ENCODE data around the gene FUBP1. TPM values are rescaled to one million over a fixed set of nuclear protein-coding genes. Genes with fewer than 3 reads are reported as not detected.
"Not testable (repeated sequence)": the region's sequence is repeated elsewhere in the genome, so short reads cannot be mapped to it uniquely, and the experiment has no call there.

FUBP1 gene
- total and polyA plus RNA-seq, 2 experiments from 2014 or later, result 64.0 to 151 TPM

DNA sequence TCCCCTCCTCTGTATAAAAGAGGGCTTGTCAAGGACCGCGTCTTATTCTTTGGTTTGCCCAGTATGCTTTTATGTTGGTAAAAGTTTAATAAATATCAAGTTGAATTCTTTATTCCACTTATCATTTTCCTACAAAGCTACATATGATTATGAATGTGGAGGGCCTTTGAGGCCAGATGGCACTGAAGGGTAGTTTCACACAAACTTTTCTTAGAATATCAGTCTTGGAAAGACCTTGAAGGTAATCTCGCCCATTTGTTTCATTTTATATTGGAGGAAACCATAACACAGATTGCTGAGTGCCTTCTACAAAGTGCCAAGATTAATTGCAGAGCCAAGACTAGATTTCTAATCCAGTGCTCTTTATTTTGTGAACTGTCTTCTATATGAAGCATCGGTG, 5.8 kb upstream of the FUBP1 start:
- Histone ChIP-seq H3K9me2 (replicated peaks; ENCODE audit: insufficient read depth) (no peaks in the 10 kb centered on the region), H3K27ac (peak overlapping the region; percentile 93), H3K36me3 (replicated peaks; ENCODE audit: insufficient read depth, low read depth) (no peaks in the 10 kb centered on the region), H3K27me3 (no peaks in the 10 kb centered on the region), H2AFZ (no peak overlapping the region), H4K20me1 (ENCODE audit: insufficient read depth, poor library complexity, severe bottlenecking) (no peaks in the 10 kb centered on the region), H3K79me2 (peaks cover 82% of the 10 kb centered on the region), H3K4me2 (no peak overlapping the region), H3K4me1 (ENCODE audit: insufficient read depth) (peaks cover 3% of the 10 kb centered on the region), H3K9me3 (ENCODE audit: low read depth) (no peaks in the 10 kb centered on the region), H3K4me3 (no peak overlapping the region)
- 100% methylated on average over 4 of the region's 4 CpGs for WGBS (ENCODE audit: low lambda C conversion rate, missing lambda C conversion rate)
- no peak for DNase-seq (ENCODE audit: low spot score)
- TF ChIP-seq, protein P1, sequence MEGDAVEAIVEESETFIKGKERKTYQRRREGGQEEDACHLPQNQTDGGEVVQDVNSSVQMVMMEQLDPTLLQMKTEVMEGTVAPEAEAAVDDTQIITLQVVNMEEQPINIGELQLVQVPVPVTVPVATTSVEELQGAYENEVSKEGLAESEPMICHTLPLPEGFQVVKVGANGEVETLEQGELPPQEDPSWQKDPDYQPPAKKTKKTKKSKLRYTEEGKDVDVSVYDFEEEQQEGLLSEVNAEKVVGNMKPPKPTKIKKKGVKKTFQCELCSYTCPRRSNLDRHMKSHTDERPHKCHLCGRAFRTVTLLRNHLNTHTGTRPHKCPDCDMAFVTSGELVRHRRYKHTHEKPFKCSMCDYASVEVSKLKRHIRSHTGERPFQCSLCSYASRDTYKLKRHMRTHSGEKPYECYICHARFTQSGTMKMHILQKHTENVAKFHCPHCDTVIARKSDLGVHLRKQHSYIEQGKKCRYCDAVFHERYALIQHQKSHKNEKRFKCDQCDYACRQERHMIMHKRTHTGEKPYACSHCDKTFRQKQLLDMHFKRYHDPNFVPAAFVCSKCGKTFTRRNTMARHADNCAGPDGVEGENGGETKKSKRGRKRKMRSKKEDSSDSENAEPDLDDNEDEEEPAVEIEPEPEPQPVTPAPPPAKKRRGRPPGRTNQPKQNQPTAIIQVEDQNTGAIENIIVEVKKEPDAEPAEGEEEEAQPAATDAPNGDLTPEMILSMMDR (IDR thresholded peaks at IDR 0.05; ENCODE audit: poor library complexity), result no peak
- TF ChIP-seq EZH2phosphoT487 (IDR thresholded peaks at IDR 0.05; ENCODE audit: low read depth, severe bottlenecking, unreplicated experiment) (no peak), EZH2 (IDR thresholded peaks at IDR 0.05; ENCODE audit: borderline replicate concordance) (no peak)

DNA sequence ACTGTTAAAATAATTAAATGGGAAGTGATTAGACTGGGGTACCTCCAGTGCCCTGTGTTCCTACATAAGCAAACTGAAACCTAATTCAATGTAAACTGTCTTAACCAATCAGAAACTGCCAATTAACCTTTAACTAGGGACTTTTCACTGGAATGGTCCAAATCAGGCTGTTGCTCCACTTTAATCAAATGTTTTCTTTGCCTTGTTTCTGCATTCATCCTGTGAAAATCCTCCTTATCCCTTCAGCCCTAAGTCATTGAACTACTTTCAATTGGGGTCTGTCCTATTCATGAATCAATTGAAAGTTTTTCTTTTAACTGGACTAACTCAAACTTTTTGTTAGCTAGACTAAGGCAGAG, 5.1 kb upstream of the FUBP1 start:
- Histone ChIP-seq H3K4me2 (peak overlapping the region; percentile 58), H3K4me3 (no peak overlapping the region), H3K9me3 (ENCODE audit: low read depth) (no peaks in the 10 kb centered on the region), H3K4me1 (ENCODE audit: insufficient read depth) (peaks cover 3% of the 10 kb centered on the region), H3K36me3 (replicated peaks; ENCODE audit: insufficient read depth, low read depth) (no peaks in the 10 kb centered on the region), H3K27me3 (no peaks in the 10 kb centered on the region), H3K79me2 (peaks cover 77% of the 10 kb centered on the region), H3K27ac (peak overlapping the region; percentile 93), H4K20me1 (ENCODE audit: insufficient read depth, poor library complexity, severe bottlenecking) (no peaks in the 10 kb centered on the region), H3K9me2 (replicated peaks; ENCODE audit: insufficient read depth) (no peaks in the 10 kb centered on the region), H2AFZ (peak overlapping the region; percentile 55)
- DNase-seq (ENCODE audit: low spot score), result no peak
- TF ChIP-seq EZH2 (IDR thresholded peaks at IDR 0.05; ENCODE audit: borderline replicate concordance), result no peak
- TF ChIP-seq EZH2phosphoT487 (IDR thresholded peaks at IDR 0.05; ENCODE audit: low read depth, severe bottlenecking, unreplicated experiment), result no peak
- TF ChIP-seq, protein P1 (IDR thresholded peaks at IDR 0.05; ENCODE audit: poor library complexity), result no peak

DNA sequence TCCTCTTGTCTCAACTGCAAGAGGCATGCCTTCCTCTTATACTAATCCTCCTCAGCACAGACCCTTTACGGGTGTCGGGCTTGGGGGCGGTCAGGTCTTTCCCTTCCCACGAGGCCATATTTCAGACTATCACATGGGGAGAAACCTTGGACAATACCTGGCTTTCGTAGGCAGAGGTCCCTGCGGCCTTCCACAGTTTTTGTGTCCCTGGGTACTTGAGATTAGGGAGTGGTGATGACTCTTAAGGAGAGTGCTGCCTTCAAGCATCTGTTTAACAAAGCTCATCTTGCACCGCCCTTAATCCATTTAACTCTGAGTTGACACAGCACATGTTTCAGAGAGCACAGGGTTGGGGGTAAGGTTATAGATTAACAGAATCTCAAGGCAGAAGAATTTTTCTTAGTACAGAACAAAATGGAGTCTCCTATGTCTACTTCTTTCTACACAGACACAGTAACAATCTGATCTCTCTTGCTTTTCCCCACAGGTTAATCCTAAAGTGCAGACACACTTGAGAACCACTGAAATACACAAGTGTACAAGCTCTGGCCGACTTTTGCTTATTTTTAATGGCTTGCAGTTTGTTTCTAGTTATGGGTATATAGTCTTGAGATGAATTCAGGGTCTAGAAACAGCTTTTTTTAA, 4.6 kb upstream of the FUBP1 start:
- H3K4me3 ChIP-seq; DNase-seq (ENCODE audit: low spot score); H4K20me1 ChIP-seq (ENCODE audit: insufficient read depth, poor library complexity, severe bottlenecking); H3K9me3 ChIP-seq (ENCODE audit: low read depth); H3K4me1 ChIP-seq (ENCODE audit: insufficient read depth); H3K36me3 ChIP-seq (replicated peaks; ENCODE audit: insufficient read depth, low read depth); H3K9me2 ChIP-seq (replicated peaks; ENCODE audit: insufficient read depth); H3K27me3 ChIP-seq: not testable (repeated sequence)
- Histone ChIP-seq H3K79me2 (peaks cover 73% of the 10 kb centered on the region), H3K27ac (peak overlapping the region; percentile 93), H2AFZ (peak overlapping the region; percentile 55), H3K4me2 (peak overlapping the region; percentile 58)
- WGBS (ENCODE audit: low lambda C conversion rate, missing lambda C conversion rate), result 55% methylated on average over 8 of the region's 8 CpGs

DNA sequence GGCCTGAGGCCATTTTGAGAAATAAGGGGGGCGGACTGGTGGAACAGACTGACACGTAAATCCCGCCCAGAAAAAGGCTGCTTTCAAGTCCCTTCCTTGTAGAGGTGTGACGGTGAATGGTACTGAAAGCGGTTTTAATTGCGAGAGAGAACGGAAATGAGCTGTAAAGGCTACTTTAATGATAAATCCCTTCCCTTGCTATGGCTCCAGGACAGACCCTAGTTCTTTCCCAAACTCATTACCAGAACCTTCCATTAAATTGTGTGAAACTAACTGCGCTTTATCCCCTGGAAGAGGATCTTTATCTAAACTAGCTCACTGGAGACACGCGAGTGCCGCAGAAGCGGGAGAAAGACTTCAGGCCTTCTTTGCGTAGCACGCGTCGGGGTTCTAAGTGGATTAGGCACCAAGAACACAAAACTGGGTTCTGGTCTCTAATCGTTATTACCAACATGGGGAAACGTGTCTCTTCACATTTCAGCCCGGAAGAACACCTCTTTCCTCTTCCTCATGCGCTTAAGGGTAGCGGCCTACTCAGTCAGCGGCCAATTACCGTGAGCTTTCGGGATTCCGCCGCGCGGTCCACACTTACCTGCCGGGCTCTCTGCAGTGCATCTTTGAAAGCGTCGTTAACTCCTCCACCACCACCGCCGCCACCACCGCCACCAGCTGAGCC, 441 bp downstream of the FUBP1 start:
- peak overlapping the region; percentile 60 for H2AFZ ChIP-seq
- peaks cover 19% of the 10 kb centered on the region for H3K4me1 ChIP-seq (ENCODE audit: insufficient read depth)
- DNase-seq (ENCODE audit: low spot score), result peak; percentile 94
- peaks cover 46% of the 10 kb centered on the region for H4K20me1 ChIP-seq (ENCODE audit: insufficient read depth, poor library complexity, severe bottlenecking)
- WGBS (ENCODE audit: low lambda C conversion rate, missing lambda C conversion rate), result 1% methylated on average over 30 of the region's 34 CpGs
- peaks cover 78% of the 10 kb centered on the region for H3K79me2 ChIP-seq
- no peaks in the 10 kb centered on the region for H3K9me3 ChIP-seq (ENCODE audit: low read depth)
- H3K9me2 ChIP-seq (replicated peaks; ENCODE audit: insufficient read depth), result no peaks in the 10 kb centered on the region
- no peaks in the 10 kb centered on the region for H3K27me3 ChIP-seq
- H3K27ac ChIP-seq, result peak overlapping the region; percentile 98
- TF ChIP-seq, protein P1 (IDR thresholded peaks at IDR 0.05; ENCODE audit: poor library complexity), result no peak
- no peak for TF ChIP-seq EZH2phosphoT487 (IDR thresholded peaks at IDR 0.05; ENCODE audit: low read depth, severe bottlenecking, unreplicated experiment)
- no peak for TF ChIP-seq EZH2 (IDR thresholded peaks at IDR 0.05; ENCODE audit: borderline replicate concordance)
- H3K4me3 ChIP-seq, result peak overlapping the region; percentile 65
- no peaks in the 10 kb centered on the region for H3K36me3 ChIP-seq (replicated peaks; ENCODE audit: insufficient read depth, low read depth)
- H3K4me2 ChIP-seq, result peak overlapping the region; percentile 76
